A549 (cell line): ENCODE measurements around the gene TBX1. TPM values are rescaled to one million over a fixed set of nuclear protein-coding genes. Genes with fewer than 3 reads are reported as not detected.

Experiments
- ATAC-seq, 2 experiments: fragments of 200-7000 bp in 1 of 2; fragments of >200 bp in 1 of 2; cut with Nextera tagmentation in 1 of 2; cut with Tn5 transposase in 1 of 2; 3 replicates each; pipeline versions ENCODE4 v1.8.0 to v1.9.1; 2018 to 2020; ENCODE audit warnings: mild to moderate bottlenecking in 1 of 2, moderate library complexity in 1 of 2
- CTCF ChIA-PET: fragments of 300-600 bp; sonication (Branson Sonifier 250); formaldehyde crosslinking; extraction: SDS; loops from one replicate; lab custom pipeline; 2021; ENCODE audit warnings: antibody characterized with exemption, inconsistent platforms; lab: Yijun Ruan, JAX
- POLR2A ChIA-PET: fragments of 350-600 bp; formaldehyde crosslinking; extraction: SDS; loops from one replicate; lab custom pipeline; 2021; ENCODE audit warnings: antibody characterized with exemption, inconsistent platforms; lab: Yijun Ruan, JAX
- DNase-seq, 2 experiments: peaks; one replicate each; pipeline versions ENCODE4 v3.0.0 to v3.0.0-alpha.2; 2011 to 2016; ENCODE audit warnings: low read depth in 1 of 2, low spot score in 1 of 2
- FAIRE-seq: peaks from 2 replicates; lab custom pipeline; 2011; peaks lifted over from hg19 to GRCh38; lab: Jason Lieb, UNC
- H3K27ac ChIP-seq, 2 experiments: fragments of >200 bp; sonication (Bioruptor Twin); formaldehyde crosslinking; 3 replicates each; pipeline ENCODE4 v1.5.1; 2016 to 2017
- H3K4me1 ChIP-seq: fragments of >200 bp; sonication (Bioruptor Twin); formaldehyde crosslinking; 3 replicates; pipeline ENCODE4 v1.6.1; 2016
- H3K4me2 ChIP-seq: fragments of >200 bp; sonication (Bioruptor Twin); formaldehyde crosslinking; 3 replicates; pipeline ENCODE4 v1.6.1; 2016
- H3K4me3 ChIP-seq: fragments of >200 bp; sonication (Bioruptor Twin); formaldehyde crosslinking; 3 replicates; pipeline ENCODE4 v1.5.1; 2016
- H3K9me3 ChIP-seq: fragments of >200 bp; sonication (Bioruptor Twin); formaldehyde crosslinking; 3 replicates; pipeline ENCODE4 v1.6.1; 2016
- HDAC2 ChIP-seq: fragments of 200-600 bp; sonication (generic); IDR thresholded peaks from 2 replicates; pipeline ENCODE4 v1.6.1; 2016
- HOXA7 ChIP-seq: fragments of 250-450 bp; sonication (Bioruptor Pico); IDR thresholded peaks from 2 replicates; pipeline ENCODE4 v1.5.0; 2020; ENCODE audit warnings: mild to moderate bottlenecking, moderate library complexity
- HOXB13 ChIP-seq: fragments of 250-450 bp; sonication (Bioruptor Pico); IDR thresholded peaks from 2 replicates; pipeline ENCODE4 v1.5.0; 2020; ENCODE audit warnings: low read depth, mild to moderate bottlenecking, moderate library complexity
- NR3C1 ChIP-seq: fragments of >200 bp; sonication (Bioruptor Twin); formaldehyde crosslinking; IDR thresholded peaks from 3 replicates; pipeline ENCODE4 v1.6.1; 2017
- POLR2A ChIP-seq: IDR thresholded peaks from 2 replicates; pipeline ENCODE4 v1.6.1; 2012; ENCODE audit warnings: mild to moderate bottlenecking, low read length
- RAD21 ChIP-seq, 2 experiments: fragments of >200 bp in 1 of 2; sonication (Bioruptor Twin) in 1 of 2; formaldehyde crosslinking in 1 of 2; IDR thresholded peaks in 1 of 2; conservative IDR thresholded peaks in 1 of 2; 2 replicates in 1 of 2; 3 replicates in 1 of 2; pipeline ENCODE4 v1.6.1; 2012 to 2018; ENCODE audit warnings: inconsistent platforms in 1 of 2
- RCOR1 ChIP-seq: fragments of 150-350 bp; IDR thresholded peaks from 2 replicates; pipeline ENCODE4 v1.6.1; 2014; ENCODE audit warnings: antibody characterized with exemption, low read length, low read depth
- ZFP36 ChIP-seq: fragments of 450-650 bp; IDR thresholded peaks from 2 replicates; pipeline ENCODE4 v1.6.1; 2014; ENCODE audit warnings: borderline replicate concordance; ENCODE audit not compliant: partially characterized antibody
- ZNF302 ChIP-seq: fragments of 250-450 bp; sonication (Bioruptor Pico); IDR thresholded peaks from 2 replicates; pipeline ENCODE4 v1.9.0; 2021; ENCODE audit warnings: inconsistent platforms, mild to moderate bottlenecking, moderate library complexity
- WGBS: methylation state at CpG from one replicate; pipeline ENCODE4 v1.1.6; 2017; ENCODE audit errors: missing lambda C conversion rate; 5-methylcytosine and 5-hydroxymethylcytosine counted together
- polyA plus RNA-seq, 4 experiments: library from polyadenylated mRNA; depleted of rRNA in 3 of 4; stranded (reverse); fragments of >200 nt; fragmentation: RNase III in 1 of 4; extraction: RNeasy Plus Mini Kit Qiagen cat#74134 plus additional on column Dnase treatment in 1 of 4; gene quantifications; 2 replicates in 3 of 4; 3 replicates in 1 of 4; pipeline ENCODE4 v1.2.3, GENCODE V29; 2011 to 2017
- TF ChIP-seq, protein P1 (sequence below): IDR thresholded peaks from 2 replicates; pipeline ENCODE4 v1.6.1; 2012

TBX1 gene
- polyA plus RNA-seq, 2 of the 4 experiments (the other 2 are of a cell fraction) = 0.30 to 2.8 TPM

- no peak for ATAC-seq
- no peak overlapping the region for H3K4me3 ChIP-seq
- FAIRE-seq = no peak
- no peaks in the 10 kb centered on the region for H3K4me1 ChIP-seq
- no peak overlapping the region for H3K27ac ChIP-seq
- TF ChIP-seq RCOR1 = no peak
- no peak for TF ChIP-seq ZFP36
- ChIA-PET CTCF (no interaction called here), POLR2A (no interaction called here)
- H3K9me3 ChIP-seq = no peaks in the 10 kb centered on the region
- no peak overlapping the region for H3K4me2 ChIP-seq
- WGBS = 94% methylated on average over 69 of the region's 103 CpGs
- no peak for DNase-seq
Measured at GRCh38 chr22:19766511-19767426, 6.2 kb downstream of the TBX1 start.

- H3K9me3 ChIP-seq = no peaks in the 10 kb centered on the region
- ChIA-PET CTCF (no interaction called here), POLR2A (no interaction called here)
- H3K4me3 ChIP-seq = no peak overlapping the region
- H3K27ac ChIP-seq = no peak overlapping the region
- no peaks in the 10 kb centered on the region for H3K4me1 ChIP-seq
- DNase-seq (no peak), ATAC-seq (no peak), FAIRE-seq (no peak)
- no peak overlapping the region for H3K4me2 ChIP-seq
- 98% methylated on average over 9 of the region's 35 CpGs for WGBS
- TF ChIP-seq, protein P1, sequence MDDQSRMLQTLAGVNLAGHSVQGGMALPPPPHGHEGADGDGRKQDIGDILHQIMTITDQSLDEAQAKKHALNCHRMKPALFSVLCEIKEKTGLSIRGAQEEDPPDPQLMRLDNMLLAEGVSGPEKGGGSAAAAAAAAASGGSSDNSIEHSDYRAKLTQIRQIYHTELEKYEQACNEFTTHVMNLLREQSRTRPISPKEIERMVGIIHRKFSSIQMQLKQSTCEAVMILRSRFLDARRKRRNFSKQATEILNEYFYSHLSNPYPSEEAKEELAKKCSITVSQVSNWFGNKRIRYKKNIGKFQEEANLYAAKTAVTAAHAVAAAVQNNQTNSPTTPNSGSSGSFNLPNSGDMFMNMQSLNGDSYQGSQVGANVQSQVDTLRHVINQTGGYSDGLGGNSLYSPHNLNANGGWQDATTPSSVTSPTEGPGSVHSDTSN = no peak
Measured at GRCh38 chr22:19767427-19768341, 7.1 kb downstream of the TBX1 start.

DNA sequence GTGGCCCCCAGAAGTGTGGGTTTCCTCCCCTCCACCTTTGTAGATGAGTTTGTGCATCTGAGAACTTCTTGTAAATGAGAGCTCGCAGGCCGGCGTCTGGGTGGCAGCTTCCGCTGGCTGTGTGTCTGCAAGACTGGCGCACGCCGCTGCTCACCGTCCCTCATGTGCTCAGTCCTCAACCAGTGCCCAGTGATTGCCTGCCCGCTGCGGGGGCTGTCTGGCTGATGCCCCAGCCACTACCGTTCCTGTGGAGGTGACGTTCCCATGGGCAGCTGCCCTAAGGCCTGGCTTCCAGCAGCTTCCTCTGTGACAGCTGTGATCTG lies 8.8 kb downstream of the TBX1 start:
- no peak for TF ChIP-seq NR3C1
- TF ChIP-seq, all 56 proteins: peak for 0
- CTCF ChIA-PET = interaction anchor here (1.5 kb wide), 1 partner anchor 39 kb away, joined by 8 read pairs; no protein-coding TSS in a partner anchor
- H3K4me3 ChIP-seq = no peak overlapping the region

DNA sequence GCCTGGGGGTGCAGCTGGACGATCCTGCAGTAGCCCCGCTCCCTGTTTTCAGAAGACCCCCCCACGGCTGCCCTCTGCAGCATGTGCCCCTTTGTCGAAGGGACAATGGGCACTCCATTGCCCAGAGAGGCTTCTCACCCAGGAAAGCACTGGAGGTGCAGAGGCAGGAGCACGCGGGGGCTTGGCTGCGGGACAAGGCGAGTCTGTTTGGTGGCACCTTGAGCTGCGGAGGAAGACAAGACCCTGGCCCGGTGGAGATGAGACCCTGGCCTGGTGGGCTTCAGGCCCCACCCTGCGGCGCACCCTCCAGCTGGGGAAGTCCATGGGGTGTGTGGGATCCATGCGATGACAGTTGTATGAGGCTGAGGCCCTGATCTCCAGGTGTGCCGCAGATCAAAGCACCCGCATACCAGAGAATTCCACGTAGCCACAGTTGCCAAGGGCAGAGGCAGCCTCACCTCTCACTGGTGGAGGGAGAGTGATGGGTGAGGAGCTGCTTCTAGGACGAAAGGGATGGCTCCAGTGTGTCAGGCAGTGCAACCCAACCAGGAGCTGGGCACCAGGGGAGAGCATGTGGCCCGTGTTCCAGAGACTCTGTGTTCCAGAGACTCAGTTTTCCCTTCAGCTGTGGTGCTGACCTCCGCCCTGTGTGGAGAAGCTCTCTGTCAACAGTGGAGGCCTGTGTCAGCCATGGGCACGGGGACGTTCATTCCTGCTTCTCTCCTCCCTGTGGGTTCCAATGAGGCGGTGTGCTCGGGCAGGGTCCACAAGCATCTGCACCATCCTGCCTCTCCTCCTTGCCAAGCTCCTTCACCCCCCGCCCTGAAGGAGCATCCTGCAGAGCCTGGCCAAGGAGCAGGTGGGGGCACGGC lies 10.0 kb downstream of the TBX1 start:
- ChIA-PET CTCF (interaction anchor here (0.6 to 1.6 kb wide), 7 partner anchors 13 to 140 kb away, joined by 3 to 8 read pairs (median 3); no protein-coding TSS in a partner anchor), POLR2A (no interaction called here)
- Histone ChIP-seq H3K4me2 (no peak overlapping the region), H3K4me1 (no peaks in the 10 kb centered on the region), H3K9me3 (no peaks in the 10 kb centered on the region), H3K4me3 (no peak overlapping the region), H3K27ac (no peak overlapping the region)
- ATAC-seq = no peak
- no peak for DNase-seq
- no peak for FAIRE-seq
- 83% methylated on average over 12 of the region's 25 CpGs for WGBS
- TF ChIP-seq RAD21 (conservative IDR thresholded peaks at IDR 0.05 in 1 of 2, IDR thresholded peaks at IDR 0.05 in 1 of 2) (no peak), ZNF302 (CRISPR knock-in tag) (no peak), ZFP36 (no peak), HOXA7 (no peak)

More for the DNA sequence above, 8.8 kb downstream of the TBX1 start:
- Histone ChIP-seq H3K4me2 (no peak overlapping the region), H3K9me3 (no peaks in the 10 kb centered on the region), H3K27ac (no peak overlapping the region), H3K4me1 (no peaks in the 10 kb centered on the region)
- ATAC-seq = no peak
- POLR2A ChIA-PET = interaction anchor here (1.0 kb wide), 1 partner anchor 112 kb away, joined by 3 read pairs; no protein-coding TSS in a partner anchor
- FAIRE-seq = no peak
- 90% methylated on average over 12 of the region's 12 CpGs for WGBS
- no peak for DNase-seq

DNA sequence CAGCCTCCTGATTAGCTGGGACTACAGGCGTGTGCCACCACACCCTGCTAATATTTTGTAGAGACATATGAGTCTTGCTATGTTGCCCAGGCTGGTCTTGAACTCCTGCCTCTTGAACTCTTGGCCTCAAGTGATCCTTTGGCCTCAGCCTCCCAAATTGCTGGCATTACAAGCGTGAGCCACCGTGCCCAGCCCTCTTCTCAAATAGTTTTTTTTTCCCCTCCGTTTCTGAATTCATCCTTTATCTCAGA lies 11.8 kb downstream of the TBX1 start:
- ChIA-PET CTCF (interaction anchor here (1.2 to 2.4 kb wide), 3 partner anchors 8 to 155 kb away, joined by 3 to 8 read pairs (median 5); no protein-coding TSS in a partner anchor), POLR2A (no interaction called here)
- WGBS = 53% methylated on average over 4 of the region's 4 CpGs
- Histone ChIP-seq H3K4me2 (no peak overlapping the region), H3K27ac (no peak overlapping the region), H3K4me3 (no peak overlapping the region), H3K4me1 (no peaks in the 10 kb centered on the region), H3K9me3 (no peaks in the 10 kb centered on the region)
- no peak for ATAC-seq
- TF ChIP-seq POLR2A (no peak), HOXB13 (CRISPR knock-in tag) (no peak), HDAC2 (no peak)
- no peak for FAIRE-seq
- no peak for DNase-seq
